HS-5 (cell line): Measurements from ENCODE around the gene C6orf136.

Experiments used
- DNase-seq: peaks from one replicate; pipeline ENCODE4 v3.0.0-alpha.2; 2012; ENCODE audit warnings: low read depth

Gene C6orf136

DNA sequence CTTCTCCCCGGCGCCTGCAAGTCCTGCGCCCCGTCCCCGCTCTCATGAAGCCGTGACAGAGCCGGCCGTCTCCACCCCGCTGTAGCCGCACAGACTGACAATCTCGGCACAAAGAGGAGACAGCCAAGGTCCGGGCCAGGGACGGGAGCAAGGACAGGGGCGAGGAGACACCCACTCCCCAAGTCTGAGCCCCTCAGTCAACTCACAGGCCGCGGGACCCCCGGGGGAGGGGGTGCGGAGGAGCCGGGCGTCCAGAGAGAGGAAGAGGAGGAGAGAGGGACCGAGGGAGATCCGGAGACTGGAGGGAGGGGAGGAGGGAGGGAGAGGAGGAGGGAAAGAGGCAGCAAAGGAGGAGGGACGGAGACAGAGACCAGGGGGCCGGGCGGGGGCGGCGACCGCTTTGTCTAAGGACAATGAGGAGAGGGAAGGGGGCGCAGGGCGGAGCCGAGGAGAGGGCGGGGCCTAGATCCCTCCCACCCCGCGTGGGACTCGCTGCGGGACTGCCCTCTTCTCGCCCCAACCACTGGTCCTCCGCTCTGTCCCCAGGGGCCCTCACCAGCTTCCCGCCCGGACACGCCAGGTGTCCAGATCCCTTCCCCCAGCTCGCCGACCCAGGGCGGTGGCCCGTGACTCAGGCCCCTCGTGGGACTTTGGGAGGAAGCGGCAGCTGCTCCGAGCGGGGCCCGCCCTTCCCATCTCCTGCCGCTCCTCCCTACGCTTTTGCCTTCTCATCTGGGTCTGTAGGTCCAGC is 40.1 kb downstream of the C6orf136 start:
- peak; percentile 95 for DNase-seq

DNA sequence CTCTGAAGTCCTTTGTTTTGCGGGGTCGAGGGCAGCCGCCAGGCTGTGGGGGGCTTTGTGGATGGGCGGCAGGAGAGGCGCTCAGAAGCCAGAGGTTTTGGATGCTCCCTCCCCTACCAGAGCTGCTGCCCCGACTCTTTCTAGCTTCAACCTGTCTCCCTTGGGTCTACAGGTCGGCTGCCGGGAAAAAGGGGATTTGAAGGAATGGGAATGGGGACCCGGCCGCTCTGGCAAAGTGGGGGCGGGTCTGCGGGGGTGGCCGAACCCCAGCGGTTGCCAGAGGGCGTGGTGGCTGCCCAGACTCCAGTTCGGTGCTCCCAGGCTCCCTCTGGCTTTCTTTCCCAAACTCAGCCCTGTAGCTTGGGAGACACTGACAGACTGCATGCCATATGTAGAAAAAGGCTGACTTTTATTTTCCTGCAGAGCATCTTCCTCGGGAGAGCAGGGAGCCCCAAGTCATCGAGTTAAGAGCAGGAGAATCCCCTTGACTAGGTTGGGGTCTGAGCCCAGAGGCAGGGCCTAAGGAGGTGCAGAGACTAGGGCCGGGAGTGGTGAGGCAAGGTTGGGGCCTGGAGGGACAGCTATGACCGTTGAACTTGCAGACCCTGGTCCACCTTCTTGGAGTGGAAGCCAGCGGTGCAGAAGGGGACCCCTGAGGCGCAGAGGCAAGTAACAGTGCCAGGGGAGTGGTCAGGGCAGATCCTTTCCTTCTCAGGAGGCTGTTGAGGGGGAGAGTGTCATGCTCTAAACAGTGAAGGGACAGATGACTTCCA is 40.9 kb downstream of the C6orf136 start:
- no peak for DNase-seq

GRCh38 chr6:30688569-30688968 is 41.6 kb downstream of the C6orf136 start:
- no peak for DNase-seq

DNA sequence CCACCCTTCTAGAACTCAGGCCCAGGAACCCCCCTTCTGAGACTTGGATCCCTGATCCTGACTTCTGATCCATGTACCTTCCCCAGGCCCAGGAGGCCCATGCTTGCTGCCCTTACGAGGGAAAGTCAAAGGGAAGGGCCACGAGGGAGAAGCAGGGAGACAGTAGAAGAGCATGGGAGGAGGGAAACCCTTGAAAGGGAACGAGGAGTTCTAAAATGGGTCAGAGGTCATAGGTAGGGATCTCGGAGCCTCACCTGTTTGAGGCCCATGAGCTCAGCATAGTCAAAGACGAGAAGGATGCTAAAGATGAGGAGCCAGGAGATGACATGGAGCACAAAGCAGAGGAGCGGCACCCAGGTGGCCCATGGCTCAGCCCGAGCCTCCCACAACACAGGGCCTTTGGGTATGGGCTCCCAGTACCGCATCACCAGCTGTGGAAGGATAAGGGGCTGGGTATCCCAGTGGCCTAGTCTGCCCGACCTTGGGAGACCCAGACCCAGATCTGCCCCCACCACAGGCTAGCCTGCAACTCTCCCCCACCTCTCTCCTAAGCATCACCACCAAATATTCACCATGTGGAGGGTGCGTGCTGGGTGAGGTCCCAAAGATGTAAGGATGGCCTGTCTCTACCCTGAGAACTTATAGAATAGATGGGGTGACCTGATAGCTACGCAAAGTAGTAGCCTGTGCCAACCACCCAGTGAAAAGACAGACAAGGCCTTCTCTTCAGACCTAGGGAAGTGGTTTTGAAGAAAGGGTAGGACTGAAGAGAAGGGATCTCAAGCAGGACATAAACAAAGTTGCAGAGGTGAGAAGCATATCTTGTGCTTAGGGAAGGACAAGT is 42.3 kb downstream of the C6orf136 start:
- DNase-seq = no peak

- no peak for DNase-seq
Measured at GRCh38 chr6:30689985-30690384, 43.1 kb downstream of the C6orf136 start.

DNA sequence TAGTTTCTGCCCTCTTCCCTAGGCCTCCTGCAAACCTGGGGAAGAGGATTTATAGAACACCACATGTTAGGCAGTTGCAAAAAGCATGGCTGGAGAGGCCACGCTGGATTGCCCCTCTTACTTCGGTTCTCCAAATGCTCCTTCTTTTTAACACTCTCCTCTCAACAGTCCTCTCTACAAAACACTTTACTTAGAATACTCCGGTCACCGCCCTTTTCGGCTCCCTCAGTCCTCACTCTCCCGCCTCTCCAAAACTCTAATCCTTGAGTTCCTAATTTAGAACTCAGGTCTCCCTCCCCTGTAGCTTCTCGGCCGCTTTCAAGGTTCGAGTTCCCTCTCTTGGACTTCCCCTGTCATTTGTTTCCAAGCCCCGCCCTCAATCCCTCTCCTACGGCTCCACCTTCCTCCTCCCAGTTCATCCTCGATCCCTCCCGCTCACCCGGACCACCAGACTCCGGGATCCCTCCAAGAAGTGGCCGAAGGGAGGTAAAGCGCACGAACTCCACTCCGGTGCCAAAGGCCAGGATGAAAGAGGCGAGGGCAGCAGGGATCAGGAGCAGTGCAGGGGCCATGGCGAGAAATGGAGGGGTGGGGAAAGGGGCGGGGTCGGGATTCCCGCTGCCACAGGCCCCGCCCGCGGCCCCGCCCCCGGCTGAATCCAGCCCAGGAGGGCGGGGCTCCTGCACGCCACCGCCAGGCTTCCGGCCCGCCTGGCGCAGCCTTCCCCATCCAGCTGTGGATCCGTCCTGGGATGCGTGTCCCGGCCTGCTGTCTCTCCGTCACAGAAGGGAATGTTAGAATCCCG is 43.7 kb downstream of the C6orf136 start, which contains the start of gene NRM:
Gene NRM, minus strand, starts transcription at position 582 of the 805 bp plus-strand sequence. Its CDS starts 10 bp downstream, at position 572.
- DNase-seq = peak; percentile 77

- DNase-seq = no peak
Measured at GRCh38 chr6:30691208-30691847, 44.4 kb downstream of the C6orf136 start.

GRCh38 chr6:30696432-30696831 is 49.5 kb downstream of the C6orf136 start:
- no peak for DNase-seq

GRCh38 chr6:30700340-30700739 is 53.4 kb downstream of the C6orf136 start:
- no peak for DNase-seq
